LNCAP (cell line): Measurements from ENCODE around the gene MAG.

Experiments
- TF ChIP-seq, protein P1 (sequence below): fragments of 450-650 bp; IDR thresholded peaks from 2 replicates; pipeline ENCODE4 v1.5.1; 2017; ENCODE audit warnings: mild to moderate bottlenecking

Gene MAG

DNA sequence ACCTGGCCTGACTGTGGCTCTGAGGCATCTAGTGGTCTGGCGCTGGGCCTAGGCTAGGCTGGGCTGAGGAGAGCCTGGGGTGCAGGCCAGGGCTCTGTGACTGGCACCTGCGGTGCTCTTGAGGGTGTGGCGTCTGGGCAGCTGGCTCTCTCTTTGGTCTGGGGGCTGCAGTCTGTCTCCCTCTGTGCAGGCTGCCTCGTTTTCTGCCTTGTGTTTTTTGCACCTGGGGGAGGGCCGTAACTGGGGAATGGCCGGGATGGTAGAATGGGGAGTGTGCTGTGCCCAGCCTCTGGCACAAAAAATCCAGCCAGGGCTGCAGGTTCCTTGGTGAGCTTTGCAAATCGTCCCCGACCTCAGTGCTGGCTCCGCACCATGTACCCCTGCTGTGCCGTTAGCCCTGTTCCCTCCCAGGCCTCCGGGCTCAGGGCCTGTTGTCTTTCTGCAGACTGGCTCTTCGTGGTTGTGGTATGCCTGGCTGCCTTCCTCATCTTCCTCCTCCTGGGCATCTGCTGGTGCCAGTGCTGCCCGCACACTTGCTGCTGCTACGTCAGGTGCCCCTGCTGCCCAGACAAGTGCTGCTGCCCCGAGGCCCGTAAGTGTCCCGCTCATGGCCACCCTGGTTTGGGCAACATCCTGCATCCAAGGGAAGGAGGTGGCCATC is 29.7 kb upstream of the MAG start:
- TF ChIP-seq, protein P1, sequence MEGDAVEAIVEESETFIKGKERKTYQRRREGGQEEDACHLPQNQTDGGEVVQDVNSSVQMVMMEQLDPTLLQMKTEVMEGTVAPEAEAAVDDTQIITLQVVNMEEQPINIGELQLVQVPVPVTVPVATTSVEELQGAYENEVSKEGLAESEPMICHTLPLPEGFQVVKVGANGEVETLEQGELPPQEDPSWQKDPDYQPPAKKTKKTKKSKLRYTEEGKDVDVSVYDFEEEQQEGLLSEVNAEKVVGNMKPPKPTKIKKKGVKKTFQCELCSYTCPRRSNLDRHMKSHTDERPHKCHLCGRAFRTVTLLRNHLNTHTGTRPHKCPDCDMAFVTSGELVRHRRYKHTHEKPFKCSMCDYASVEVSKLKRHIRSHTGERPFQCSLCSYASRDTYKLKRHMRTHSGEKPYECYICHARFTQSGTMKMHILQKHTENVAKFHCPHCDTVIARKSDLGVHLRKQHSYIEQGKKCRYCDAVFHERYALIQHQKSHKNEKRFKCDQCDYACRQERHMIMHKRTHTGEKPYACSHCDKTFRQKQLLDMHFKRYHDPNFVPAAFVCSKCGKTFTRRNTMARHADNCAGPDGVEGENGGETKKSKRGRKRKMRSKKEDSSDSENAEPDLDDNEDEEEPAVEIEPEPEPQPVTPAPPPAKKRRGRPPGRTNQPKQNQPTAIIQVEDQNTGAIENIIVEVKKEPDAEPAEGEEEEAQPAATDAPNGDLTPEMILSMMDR = no peak

- TF ChIP-seq, protein P1 = no peak
These were observed 27.5 kb upstream of the MAG start for GRCh38 chr19:35264268-35265125.

- TF ChIP-seq, protein P1 = no peak
These were observed 26.6 kb upstream of the MAG start for GRCh38 chr19:35265126-35265899.

DNA sequence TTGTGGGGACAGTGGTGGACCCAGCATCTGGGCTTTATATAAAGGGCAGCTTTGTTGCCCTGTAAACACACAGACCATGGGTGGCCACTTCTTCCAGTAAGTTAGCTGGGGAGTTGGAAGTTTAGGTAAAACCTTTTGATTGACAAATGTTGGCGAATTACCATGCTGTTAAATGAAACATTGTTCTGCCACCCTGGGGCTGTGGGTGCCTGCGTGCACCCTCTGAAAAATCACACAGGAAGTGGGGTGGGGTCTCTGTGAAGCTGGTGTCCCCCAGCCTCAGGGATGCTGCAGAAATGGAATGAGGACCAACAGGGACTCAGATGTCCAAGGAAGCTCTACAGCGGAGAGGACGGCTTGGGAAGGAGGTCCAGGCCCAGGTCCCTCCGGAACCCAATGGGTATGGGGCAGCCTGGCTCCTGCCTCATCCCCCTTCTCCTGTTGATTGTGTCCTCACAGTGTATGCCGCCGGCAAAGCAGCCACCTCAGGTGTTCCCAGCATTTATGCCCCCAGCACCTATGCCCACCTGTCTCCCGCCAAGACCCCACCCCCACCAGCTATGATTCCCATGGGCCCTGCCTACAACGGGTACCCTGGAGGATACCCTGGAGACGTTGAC is 26.0 kb upstream of the MAG start:
- TF ChIP-seq, protein P1 = no peak

- TF ChIP-seq, protein P1 = no peak
These were observed 25.2 kb upstream of the MAG start for GRCh38 chr19:35266520-35267352.

DNA sequence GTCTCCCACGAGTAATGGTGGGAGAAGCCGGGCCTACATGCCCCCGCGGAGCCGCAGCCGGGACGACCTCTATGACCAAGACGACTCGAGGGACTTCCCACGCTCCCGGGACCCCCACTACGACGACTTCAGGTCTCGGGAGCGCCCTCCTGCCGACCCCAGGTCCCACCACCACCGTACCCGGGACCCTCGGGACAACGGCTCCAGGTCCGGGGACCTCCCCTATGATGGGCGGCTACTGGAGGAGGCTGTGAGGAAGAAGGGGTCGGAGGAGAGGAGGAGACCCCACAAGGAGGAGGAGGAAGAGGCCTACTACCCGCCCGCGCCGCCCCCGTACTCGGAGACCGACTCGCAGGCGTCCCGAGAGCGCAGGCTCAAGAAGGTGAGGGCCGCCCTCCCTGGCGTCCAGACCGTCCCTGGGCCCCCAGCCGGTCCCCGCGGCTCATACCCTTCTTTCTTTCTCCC is 24.6 kb upstream of the MAG start:
- TF ChIP-seq, protein P1 = no peak
